HUDEP-2 (cell line): Measurements from ENCODE around the gene AP1B1.
A peak's percentile ranks its signal among the peaks of the same experiment; 100 is the strongest.
"Not testable (repeated sequence)": the region's sequence is repeated elsewhere in the genome, so short reads cannot be mapped to it uniquely, and the experiment has no call there.

Source experiments
- DNase-seq, 76 experiments: peaks; one replicate each; lab custom pipeline; 2025; ENCODE audit not compliant: unreplicated experiment in 76 of 76; lab: John Stamatoyannopoulos, UW

Gene AP1B1

DNA sequence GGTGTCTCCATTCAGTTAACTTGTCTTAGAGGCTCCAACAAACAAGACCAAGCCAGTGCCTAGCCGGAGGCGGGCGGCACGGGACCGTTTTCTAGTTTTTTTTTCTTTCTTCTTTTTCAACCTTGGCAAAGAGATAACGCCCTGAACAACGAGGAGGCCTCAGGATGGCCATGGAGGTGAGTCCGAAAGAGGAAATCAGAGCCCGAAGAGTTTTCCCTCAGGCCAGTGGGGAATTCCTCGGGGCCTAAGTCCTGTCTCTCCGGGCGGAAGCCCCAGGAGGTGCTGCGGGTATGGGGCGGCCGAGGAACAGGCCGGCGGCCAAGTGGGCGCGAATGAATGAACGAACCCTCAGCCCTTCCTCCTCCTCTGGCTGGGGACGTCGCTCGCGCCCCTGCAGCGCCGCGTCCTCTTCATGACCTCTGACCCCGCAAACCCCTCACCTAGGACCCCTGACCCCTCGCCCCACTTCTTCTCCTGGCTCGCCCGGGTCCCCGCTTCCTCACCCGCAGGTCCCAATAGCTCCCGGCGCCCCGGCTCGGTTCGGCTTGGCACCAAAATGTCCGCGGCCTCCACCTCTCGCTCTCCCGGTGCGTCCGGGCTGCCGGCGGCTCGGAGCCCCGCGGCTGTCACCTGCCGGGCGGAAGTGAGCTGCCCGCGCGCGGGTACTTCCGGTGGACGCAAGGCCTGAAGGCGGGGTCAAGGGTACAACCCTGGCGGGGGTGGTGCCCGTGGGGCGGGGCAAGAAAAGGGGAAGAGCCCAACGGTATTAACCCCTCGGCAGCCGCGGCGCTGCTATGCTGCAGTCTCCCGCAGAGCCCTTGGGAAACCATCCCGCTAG, at the start of gene AP1B1:
Gene AP1B1, minus strand, starts transcription at position 650 of the 838 bp plus-strand sequence. CDS start 21,327 bp downstream, outside the sequence.
- peak in 75 of 76 experiments; percentile 26 to 98 (median 91) for DNase-seq

DNA sequence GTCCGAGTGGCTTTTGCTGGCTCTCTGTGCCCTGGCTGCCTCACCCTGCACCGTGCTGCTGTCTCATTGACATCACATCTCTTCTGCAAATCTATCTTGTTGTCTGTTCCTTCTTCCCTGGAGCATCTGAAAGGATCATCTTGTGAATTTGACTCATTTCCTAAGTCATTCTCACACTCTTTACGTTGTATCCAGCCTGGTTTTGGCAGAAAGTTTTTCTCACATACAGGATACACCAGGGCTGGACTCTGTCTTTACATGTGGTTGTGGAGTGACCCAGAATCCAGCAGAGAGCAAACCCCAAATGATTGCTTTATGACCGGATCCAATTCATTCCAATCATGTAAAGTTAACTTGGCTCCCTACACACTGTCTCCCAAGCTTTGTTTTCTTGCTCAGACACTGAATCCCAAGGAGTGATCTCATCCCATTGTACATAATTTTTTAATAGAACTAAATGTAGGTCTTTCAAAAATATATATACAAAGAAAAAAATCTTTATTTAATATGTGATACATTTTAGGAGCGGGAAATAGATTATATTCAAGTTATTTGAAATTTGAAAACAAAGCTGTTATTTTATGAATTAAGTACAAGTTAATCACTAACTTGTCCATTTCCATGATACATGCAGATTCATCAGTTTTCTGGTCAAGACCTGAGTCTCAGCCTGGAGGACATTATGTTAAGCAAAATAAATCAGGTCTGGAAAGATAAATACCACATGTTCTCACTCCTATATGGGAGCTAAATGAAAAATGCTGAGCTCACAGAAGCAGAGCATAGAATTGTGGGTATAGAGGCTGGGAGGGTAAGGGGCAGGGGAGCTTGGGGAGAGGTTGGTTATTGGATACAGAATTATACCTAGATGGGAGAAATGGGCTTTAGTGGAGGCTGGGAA, 47.1 kb upstream of the AP1B1 start:
- DNase-seq: no peak

- DNase-seq: no peak
Observed at GRCh38 chr22:29434288-29434687, 45.9 kb upstream of the AP1B1 start.

GRCh38 chr22:29433856-29434255, 45.5 kb upstream of the AP1B1 start:
- no peak for DNase-seq

DNA sequence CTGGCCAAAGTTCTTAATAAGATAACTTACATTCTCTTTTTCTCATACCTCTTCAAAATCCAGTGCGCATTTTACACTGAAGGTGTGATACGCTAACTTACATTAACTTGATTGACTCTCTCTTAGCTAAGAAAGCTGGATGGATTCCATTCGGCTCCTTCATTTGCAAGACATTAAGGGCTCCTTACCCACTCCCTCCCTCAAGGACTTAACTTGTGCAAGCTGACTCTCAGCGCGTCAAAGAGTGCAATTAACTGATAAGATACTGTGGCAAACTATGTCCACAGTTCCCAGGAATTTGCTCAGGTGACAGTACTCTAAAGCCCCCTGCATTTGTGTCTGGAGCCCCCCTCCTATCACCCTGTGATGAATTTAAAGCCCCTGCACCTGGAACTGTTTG, 43.6 kb upstream of the AP1B1 start:
- no peak for DNase-seq

- DNase-seq: no peak
Observed at GRCh38 chr22:29427176-29427760, 38.9 kb upstream of the AP1B1 start.

DNA sequence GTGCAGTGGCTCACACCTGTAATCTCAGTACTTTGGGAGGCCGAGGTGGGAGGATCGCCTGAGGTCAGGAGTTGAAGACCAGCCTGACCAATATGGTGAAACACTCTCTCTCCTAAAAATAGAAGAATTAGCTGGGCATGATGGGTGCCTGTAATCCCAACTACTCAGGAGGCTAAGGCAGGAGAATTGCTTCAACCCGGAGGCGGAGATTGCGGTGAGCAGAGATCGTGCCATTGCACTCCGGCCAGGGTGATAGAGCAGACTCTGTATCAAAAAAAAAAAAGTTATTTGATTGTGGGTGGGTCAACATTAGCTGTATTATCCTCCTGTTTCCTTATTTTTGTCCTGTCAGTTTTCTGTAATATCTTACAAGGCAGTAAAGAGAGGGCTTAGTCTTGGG, 38.1 kb upstream of the AP1B1 start:
- no peak for DNase-seq

- DNase-seq: not testable (repeated sequence)
Observed at GRCh38 chr22:29418704-29419103, 30.3 kb upstream of the AP1B1 start.

DNA sequence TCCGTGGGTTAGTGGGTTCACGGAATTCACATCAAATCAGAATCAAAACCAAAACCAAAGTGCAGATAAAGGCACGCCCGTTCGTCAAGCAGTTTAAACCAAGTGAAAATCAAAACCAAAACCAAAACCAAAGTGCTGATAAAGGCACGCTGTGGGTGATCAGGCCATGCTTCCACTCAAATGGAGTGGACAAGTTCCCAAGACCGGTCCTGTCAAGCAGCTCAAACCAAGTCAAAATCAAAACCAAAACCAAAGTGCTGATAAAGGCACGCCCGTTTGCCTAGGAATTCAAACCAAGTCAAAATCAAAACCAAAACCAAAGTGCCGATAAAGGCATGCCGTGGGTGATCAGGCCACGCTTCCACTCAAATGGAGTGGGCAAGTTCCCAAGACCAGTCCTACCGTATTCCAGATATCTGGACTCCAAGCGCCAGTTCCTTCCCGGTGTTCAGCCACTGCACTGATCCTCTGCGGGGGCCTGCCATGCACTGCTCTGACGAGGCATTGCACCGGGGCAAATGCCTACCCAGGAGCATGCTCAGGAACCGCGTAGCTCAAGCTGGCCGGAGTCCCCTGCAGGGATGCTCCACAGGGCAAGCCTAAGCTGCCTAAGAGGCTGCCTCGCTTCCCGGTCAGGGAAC, 26.7 kb upstream of the AP1B1 start:
- not testable (repeated sequence) for DNase-seq

DNA sequence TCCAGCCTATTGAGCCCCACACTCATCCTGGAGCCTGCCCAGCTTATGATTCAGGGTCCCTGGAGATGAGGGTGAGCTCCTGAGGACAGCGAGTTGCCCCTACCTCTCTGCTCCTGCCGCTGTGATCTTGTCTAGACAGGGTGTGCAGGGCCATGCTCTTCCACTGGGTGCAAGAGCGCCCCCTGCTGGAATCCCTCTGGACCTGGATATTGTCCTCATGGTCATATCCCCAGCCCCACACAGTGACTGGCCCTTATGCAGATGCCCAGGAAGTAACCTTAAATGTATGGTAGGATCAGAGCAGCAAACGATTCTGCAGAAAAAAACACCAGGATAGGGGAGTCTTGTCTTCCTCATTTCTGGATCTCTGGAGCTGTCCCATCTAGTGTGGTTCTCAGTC, 24.4 kb upstream of the AP1B1 start:
- DNase-seq: peak in 25 of 76 experiments; percentile 2 to 26 (median 11)

GRCh38 chr22:29411569-29412211, 23.3 kb upstream of the AP1B1 start:
- not testable (repeated sequence) for DNase-seq

GRCh38 chr22:29408940-29409339, 20.6 kb upstream of the AP1B1 start:
- DNase-seq: no peak

- not testable (repeated sequence) for DNase-seq
Observed at GRCh38 chr22:29401538-29401937, 13.2 kb upstream of the AP1B1 start.

GRCh38 chr22:29400576-29400975, 12.2 kb upstream of the AP1B1 start:
- no peak for DNase-seq

DNA sequence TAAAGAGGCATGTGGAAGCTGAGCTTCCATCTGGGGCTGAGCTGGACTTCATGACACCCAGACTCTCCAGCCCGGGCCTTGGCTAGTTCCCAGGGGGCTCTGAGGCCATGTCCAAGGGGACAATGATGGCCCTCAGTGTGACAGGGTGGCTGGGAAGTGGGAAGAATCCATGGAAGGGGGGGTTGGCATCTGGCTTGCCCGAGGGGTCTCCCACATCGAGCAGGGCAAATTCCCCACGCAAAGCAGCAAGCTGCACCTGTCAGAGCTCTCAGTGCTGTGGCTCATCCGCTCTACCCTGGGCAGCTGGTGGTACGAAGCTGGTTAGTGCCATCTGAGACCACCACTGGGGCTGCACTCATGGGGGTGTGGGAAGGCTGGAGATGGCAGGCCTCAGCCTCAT, 9.4 kb upstream of the AP1B1 start:
- DNase-seq: no peak

DNA sequence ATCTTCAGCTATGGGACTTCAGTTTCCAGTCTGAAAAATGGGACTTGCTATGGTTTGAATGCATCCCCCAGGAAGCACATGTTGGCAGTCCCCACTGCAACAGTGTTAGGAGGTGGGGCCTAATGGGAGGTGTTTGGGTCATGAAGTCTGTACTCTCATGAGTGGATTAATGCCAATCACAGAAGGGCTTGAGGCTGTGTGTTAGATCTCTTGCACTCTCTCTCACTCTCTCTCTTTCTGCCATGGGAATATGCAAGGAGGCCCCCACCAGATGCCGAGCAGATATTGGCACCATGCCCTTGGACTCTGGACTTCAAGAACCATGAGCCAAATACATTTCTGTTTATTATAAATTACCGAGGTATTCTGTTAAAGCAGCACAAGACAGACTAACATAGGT, 7.8 kb upstream of the AP1B1 start:
- no peak for DNase-seq

GRCh38 chr22:29394931-29395581, 6.7 kb upstream of the AP1B1 start:
- DNase-seq: peak in 60 of 76 experiments; percentile 10 to 66 (median 36)

GRCh38 chr22:29393019-29393608, 4.7 kb upstream of the AP1B1 start:
- no peak for DNase-seq

DNA sequence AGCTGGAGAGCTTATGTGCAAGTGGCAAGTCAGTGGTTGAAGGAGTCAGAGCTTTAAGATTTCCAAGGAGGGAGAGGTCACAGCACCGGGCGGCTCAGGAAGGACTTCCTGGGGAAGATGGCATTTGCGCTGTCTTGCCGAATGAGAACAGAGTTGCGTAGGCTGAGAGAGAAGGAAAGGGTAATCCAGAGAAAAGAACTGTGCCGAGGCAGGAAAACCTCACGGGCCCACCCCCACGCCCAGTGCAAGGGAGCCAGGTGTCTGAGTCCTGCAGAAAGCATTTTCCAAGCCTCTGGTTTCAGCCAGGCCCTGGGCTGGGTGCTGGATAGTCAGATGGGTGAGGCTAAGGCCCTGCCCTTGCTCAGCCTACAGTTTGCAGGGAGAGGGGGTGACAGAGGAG, 3.2 kb upstream of the AP1B1 start:
- DNase-seq: no peak
